ENCODE results near the gene ITIH2. TPM values are rescaled to one million over a fixed set of nuclear protein-coding genes. Genes with fewer than 3 reads are reported as not detected.
A peak's percentile ranks its signal among the peaks of the same experiment; 100 is the strongest.

ITIH2 gene
- total and polyA plus RNA-seq, 2 of the 8 experiments (the other 6 are each of a cell fraction or from before 2014, with no cell fraction given) = not detected

DNA sequence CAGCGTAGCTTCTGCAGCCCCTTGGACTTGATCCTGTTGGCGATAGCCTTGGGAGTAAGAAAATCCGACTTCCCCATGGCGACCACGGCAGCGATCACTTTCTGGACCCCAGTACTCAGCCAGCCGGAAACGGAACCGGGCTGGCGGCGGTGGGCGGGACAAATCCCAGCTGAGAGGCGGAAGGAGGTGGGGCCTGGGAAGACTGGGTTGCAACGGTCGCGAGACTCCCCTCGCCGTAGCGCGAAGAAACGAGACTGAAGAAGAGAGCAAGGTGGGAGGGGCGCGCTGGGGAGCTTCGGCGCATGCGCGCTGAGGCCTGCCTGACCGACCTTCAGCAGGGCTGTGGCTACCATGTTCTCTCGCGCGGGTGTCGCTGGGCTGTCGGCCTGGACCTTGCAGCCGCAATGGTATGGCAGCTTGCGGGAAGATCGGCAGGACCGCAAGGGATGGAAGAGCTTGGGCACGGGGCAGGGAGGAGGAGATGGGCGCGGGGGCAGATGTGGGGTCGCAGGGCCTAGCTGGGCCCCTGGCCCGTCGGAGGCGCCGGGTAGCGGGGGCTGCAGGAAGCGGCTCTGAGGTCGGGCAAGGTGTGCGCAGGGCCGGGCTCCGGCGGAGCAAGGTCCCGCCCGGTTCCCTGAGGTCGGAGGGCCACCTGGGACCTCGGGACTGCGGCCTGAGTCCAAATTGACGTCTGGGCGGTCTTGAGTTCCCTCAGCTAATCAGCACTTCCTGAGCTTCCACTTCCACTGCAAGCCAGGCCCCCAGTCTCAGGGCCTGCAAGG, 84.9 kb downstream of the ITIH2 start, which contains the start of the genes ATP5F1C and KIN:
ATP5F1C (plus strand) TSS at position 321 of the 782 bp plus-strand sequence; CDS start at position 352, 31 bp downstream.
KIN (minus strand) TSS at position 137 of the 782 bp plus-strand sequence; CDS start at position 77, 60 bp downstream.
- Histone ChIP-seq H3K27me3 (replicated peaks in 1 of 4; ENCODE audit: control insufficient read depth in 3 of 4, extremely low read depth in 1 of 4, insufficient read depth in 3 of 4, low read length in 3 of 4) (no peaks in the 10 kb centered on the region), H4K91ac (replicated peaks; ENCODE audit: insufficient read length, low read length) (no peak within 1 kb of the TSS), H3K36me3 (ENCODE audit: control insufficient read depth in 2 of 4, insufficient read depth in 4 of 4, low read length in 3 of 4) (peaks cover 0 to 16% (median 0%) of the 10 kb centered on the region in 4 experiments; a peak in 2 of 8 replicates), H4K5ac (ENCODE audit: insufficient read length, low read depth, low read length) (peak within 1 kb of the TSS; percentile 79), H3K27ac (ENCODE audit: low read depth, low read length) (peak within 1 kb of the TSS; percentile 66), H3K18ac (ENCODE audit: extremely low read depth, low read length) (peak within 1 kb of the TSS; percentile 96), H3K14ac (ENCODE audit: insufficient read length) (no peak within 1 kb of the TSS), H2BK5ac (ENCODE audit: low read depth, low read length) (peak within 1 kb of the TSS; percentile 87), H3K23ac (ENCODE audit: insufficient read length) (no peak within 1 kb of the TSS), H3K9ac (replicated peaks in 1 of 4; ENCODE audit: extremely low read depth in 1 of 4, low read depth in 3 of 4, low read length in 3 of 4) (peak within 1 kb of the TSS; percentile 88 to 92 (median 90)), H2BK120ac (replicated peaks; ENCODE audit: low read depth, low read length) (no peak within 1 kb of the TSS), H3K4me1 (replicated peaks in 1 of 4; ENCODE audit: control insufficient read depth in 3 of 4, insufficient read depth in 4 of 4, low read length in 3 of 4) (peaks cover 0 to 5% (median 1%) of the 10 kb centered on the region in 4 experiments; a peak in 4 of 7 replicates), H4K8ac (ENCODE audit: extremely low read depth, insufficient read depth, low read length) (peak within 1 kb of the TSS; percentile 93), H2BK12ac (ENCODE audit: low read depth, low read length) (no peak within 1 kb of the TSS), H3K79me1 (ENCODE audit: low read depth, low read length) (peaks cover 2% of the 10 kb centered on the region; the same call in 1 of the 2 replicates), H3K79me2 (ENCODE audit: control insufficient read depth in 1 of 2, insufficient read depth in 2 of 2, low read length in 2 of 2) (peaks cover 24 to 96% of the 10 kb centered on the region in 2 experiments), H2AK5ac (ENCODE audit: low read depth, low read length) (no peak within 1 kb of the TSS), H2BK15ac (ENCODE audit: low read length) (no peak within 1 kb of the TSS), H3K4me3 (ENCODE audit: extremely low read depth in 1 of 4, insufficient read depth in 2 of 4, low read depth in 3 of 4, low read length in 4 of 4) (peak within 1 kb of the TSS; percentile 77 to 98 (median 92)), H3K56ac (replicated peaks; ENCODE audit: insufficient read length, low read depth, low read length) (peak within 1 kb of the TSS; percentile 55), H3K4me2 (ENCODE audit: insufficient read depth in 1 of 2, low read depth in 2 of 2, low read length in 2 of 2) (peak within 1 kb of the TSS; percentile 89 to 94), H2AFZ (ENCODE audit: low read length) (peak within 1 kb of the TSS; percentile 96; the same call in 1 of the 2 replicates), H4K20me1 (replicated peaks in 1 of 2; ENCODE audit: control insufficient read depth in 1 of 2, insufficient read depth in 2 of 2, low read length in 2 of 2) (peaks cover 7 to 8% of the 10 kb centered on the region in 2 experiments), H3K4ac (replicated peaks; ENCODE audit: insufficient read length, low read depth, low read length) (no peak within 1 kb of the TSS), H2BK20ac (ENCODE audit: low read length) (no peak within 1 kb of the TSS), H3K9me3 (ENCODE audit: insufficient read depth in 2 of 2, low read depth in 1 of 2, low read length in 1 of 2) (no peaks in the 10 kb centered on the region), H3K23me2 (ENCODE audit: low read depth, low read length) (0 out of 2 replicates have a peak, but pooled peaks cover 9% of the 10 kb centered on the region)
- CTCF ChIA-PET (ENCODE audit: partially characterized antibody) = interaction anchor here (0.7 to 1.3 kb wide), 5 partner anchors 9 to 1350 kb away, joined by 3 to 4 read pairs (median 4); no protein-coding TSS in a partner anchor
- peak; percentile 24 for FAIRE-seq
- POLR2A ChIA-PET (ENCODE audit: partially characterized antibody) = interaction anchor here (0.6 to 3.2 kb wide), 10 partner anchors 8 to 258 kb away, joined by 3 to 28 read pairs (median 4); partner anchors contain the start of gene TAF3
- peak; percentile 93 to 98 for DNase-seq (ENCODE audit: low read depth in 1 of 2, low spot score in 2 of 2)
- 2% methylated on average over 45 of the region's 59 CpGs; no CpG with 5 or more reads in 1 of the 2 experiments for WGBS, 2 experiments (ENCODE audit: extremely low coverage in 1 of 2, insufficient coverage in 1 of 2, insufficient read length in 1 of 2, insufficient replicate concordance in 2 of 2, low coverage in 1 of 2, low lambda C conversion rate in 2 of 2, missing lambda C conversion rate in 1 of 2)
- TF ChIP-seq KDM4A (IDR thresholded peaks at IDR 0.05; ENCODE audit: low read depth, low read length, severe bottlenecking) (peak; percentile 48), RXRA (IDR thresholded peaks at IDR 0.05; ENCODE audit: insufficient read depth, low read depth, low read length) (no peak), POU5F1 (IDR thresholded peaks at IDR 0.05; ENCODE audit: low read depth, low read length) (no peak), CBX8 (IDR thresholded peaks at IDR 0.05; ENCODE audit: borderline replicate concordance, low read depth, low read length) (no peak), KDM5A (IDR thresholded peaks at IDR 0.05; ENCODE audit: low read length) (no peak), EGR1 (IDR thresholded peaks at IDR 0.05; ENCODE audit: borderline replicate concordance, low read depth, low read length) (peak; percentile 33; the same call in 1 of the 2 replicates), TAF1 (IDR thresholded peaks at IDR 0.05; ENCODE audit: low read depth, low read length) (peak; percentile 84), PHF8 (conservative IDR thresholded peaks at IDR 0.05; ENCODE audit: low read depth, low read length) (peak; percentile 83), CHD2 (IDR thresholded peaks at IDR 0.05; ENCODE audit: low read length) (peak; percentile 99)
- TF ChIP-seq, protein P1, sequence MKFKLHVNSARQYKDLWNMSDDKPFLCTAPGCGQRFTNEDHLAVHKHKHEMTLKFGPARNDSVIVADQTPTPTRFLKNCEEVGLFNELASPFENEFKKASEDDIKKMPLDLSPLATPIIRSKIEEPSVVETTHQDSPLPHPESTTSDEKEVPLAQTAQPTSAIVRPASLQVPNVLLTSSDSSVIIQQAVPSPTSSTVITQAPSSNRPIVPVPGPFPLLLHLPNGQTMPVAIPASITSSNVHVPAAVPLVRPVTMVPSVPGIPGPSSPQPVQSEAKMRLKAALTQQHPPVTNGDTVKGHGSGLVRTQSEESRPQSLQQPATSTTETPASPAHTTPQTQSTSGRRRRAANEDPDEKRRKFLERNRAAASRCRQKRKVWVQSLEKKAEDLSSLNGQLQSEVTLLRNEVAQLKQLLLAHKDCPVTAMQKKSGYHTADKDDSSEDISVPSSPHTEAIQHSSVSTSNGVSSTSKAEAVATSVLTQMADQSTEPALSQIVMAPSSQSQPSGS (IDR thresholded peaks at IDR 0.05; ENCODE audit: low read length) = no peak

Measured in H1 (cell line).